Lower leg skin (tissue), 4 donors: Measurements from ENCODE around the gene ZNF524. TPM values are rescaled to one million over a fixed set of nuclear protein-coding genes. Genes with fewer than 3 reads are reported as not detected.
A peak's percentile ranks its signal among the peaks of the same experiment; 100 is the strongest.

Experiments used
- DNase-seq, 2 donors: peaks; one replicate each; pipeline ENCODE4 v3.0.0-alpha.2; 2019; ENCODE audit warnings: low spot score in 2 of 2
- H3K4me3 ChIP-seq: fragments of 200-600 bp; sonication (generic); 2 replicates; pipeline ENCODE4 v1.5.1; 2017; ENCODE audit warnings: mild to moderate bottlenecking, low read depth; ENCODE audit not compliant: poor library complexity, severe bottlenecking
- POLR2A ChIP-seq, 2 donors: fragments of 450-650 bp; IDR thresholded peaks; one replicate each; pipeline ENCODE4 v1.6.1; 2016 to 2017; ENCODE audit warnings: antibody characterized with exemption in 2 of 2, mild to moderate bottlenecking in 1 of 2, moderate library complexity in 1 of 2
- WGBS, 2 donors: methylation state at CpG; one replicate each; pipeline ENCODE4 v1.1.5; 2018; 5-methylcytosine and 5-hydroxymethylcytosine counted together
- intact Hi-C: fragments of 100-400 bp; cut with DNase I; formaldehyde crosslinking; loops from one replicate; pipeline ENCODE4 v1.15.0; 2023; ENCODE audit warnings: low total_unique reads
- total RNA-seq, 4 donors: library from RNA; depleted of rRNA; stranded (reverse); fragments of >200 nt; gene quantifications; one replicate each; pipeline ENCODE4 v1.1.0, GENCODE V29; 2016
- TF ChIP-seq, protein P1 (sequence below), 3 donors: fragments of 450-650 bp; IDR thresholded peaks; one replicate each; pipeline ENCODE4 v1.5.1; 2016; ENCODE audit warnings: antibody characterized with exemption in 3 of 3, mild to moderate bottlenecking in 3 of 3, moderate library complexity in 2 of 3

ZNF524 gene
- total RNA-seq, 4 donors from 2014 or later: 58.4 to 88.3 (median 78.3) TPM

DNA sequence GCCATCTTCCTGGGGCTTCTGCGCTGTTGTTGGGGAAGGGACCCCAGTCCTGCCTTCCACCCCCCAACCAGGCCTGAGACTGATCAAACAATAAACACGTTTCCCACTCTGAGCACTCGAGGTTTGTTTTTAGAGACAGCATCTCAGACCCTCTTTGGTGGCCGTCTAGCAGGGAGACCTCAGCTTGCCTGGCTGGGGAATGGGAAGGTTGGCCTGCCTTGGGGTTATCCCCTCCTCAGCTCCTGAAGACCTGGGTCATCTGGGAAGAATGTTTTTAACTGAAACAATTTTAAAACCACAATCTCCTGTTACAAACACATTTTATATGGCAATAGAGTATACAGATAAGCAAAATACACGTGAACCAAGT, 45.4 kb downstream of the ZNF524 start:
- H3K4me3 ChIP-seq: no peak overlapping the region
- WGBS, 2 donors: 71 to 72% methylated on average over 5 of the region's 5 CpGs
- intact Hi-C loops: no loop called here
- TF ChIP-seq, protein P1, sequence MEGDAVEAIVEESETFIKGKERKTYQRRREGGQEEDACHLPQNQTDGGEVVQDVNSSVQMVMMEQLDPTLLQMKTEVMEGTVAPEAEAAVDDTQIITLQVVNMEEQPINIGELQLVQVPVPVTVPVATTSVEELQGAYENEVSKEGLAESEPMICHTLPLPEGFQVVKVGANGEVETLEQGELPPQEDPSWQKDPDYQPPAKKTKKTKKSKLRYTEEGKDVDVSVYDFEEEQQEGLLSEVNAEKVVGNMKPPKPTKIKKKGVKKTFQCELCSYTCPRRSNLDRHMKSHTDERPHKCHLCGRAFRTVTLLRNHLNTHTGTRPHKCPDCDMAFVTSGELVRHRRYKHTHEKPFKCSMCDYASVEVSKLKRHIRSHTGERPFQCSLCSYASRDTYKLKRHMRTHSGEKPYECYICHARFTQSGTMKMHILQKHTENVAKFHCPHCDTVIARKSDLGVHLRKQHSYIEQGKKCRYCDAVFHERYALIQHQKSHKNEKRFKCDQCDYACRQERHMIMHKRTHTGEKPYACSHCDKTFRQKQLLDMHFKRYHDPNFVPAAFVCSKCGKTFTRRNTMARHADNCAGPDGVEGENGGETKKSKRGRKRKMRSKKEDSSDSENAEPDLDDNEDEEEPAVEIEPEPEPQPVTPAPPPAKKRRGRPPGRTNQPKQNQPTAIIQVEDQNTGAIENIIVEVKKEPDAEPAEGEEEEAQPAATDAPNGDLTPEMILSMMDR (IDR thresholded peaks at IDR 0.05): no peak
- TF ChIP-seq POLR2A (IDR thresholded peaks at IDR 0.05): no peak
- no peak for DNase-seq

DNA sequence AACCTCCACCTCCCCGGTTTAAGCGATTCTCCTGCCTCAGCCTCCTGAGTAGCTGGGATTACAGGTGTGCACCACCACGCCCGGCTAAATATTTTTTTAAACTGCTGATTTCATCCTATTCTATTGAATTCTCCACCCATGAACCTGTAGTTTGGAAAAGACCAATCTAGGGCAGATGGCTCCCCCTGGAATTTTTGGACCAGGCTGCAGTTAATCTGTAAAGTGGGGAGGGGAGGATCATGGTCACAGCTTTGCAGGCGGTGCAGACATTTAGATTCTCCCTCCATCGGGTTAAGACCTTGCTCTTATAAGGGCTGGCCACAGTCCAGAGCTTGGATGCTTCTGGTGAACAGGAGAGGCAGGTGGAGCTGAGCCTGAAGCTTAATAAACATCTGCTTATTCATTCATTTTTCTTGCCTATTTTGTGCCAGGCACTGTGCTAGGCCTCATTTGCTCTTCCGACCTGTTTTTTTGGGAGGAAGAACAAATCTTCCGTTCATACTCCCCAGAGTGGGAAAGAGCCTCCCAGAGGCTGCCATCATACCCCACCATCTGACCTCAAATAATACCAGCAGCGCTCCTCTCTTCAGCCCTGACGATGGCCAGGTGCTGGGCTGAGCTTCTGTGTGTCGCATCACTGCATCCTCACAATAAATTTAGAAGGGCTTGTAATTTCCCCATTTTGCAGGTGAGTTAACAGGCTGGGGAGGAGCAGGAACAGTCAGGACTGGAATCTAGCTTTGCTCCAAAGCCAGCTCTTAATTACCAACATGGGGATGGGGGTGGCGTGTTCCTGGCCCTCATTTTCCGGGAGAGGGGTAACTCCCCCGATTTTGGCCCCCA, 47.0 kb downstream of the ZNF524 start:
- TF ChIP-seq, protein P1 (IDR thresholded peaks at IDR 0.05): no peak
- TF ChIP-seq POLR2A (IDR thresholded peaks at IDR 0.05): no peak
- H3K4me3 ChIP-seq: no peak overlapping the region
- no peak for DNase-seq
- intact Hi-C loops: no loop called here
- WGBS, 2 donors: 37 to 41% methylated on average over 14 of the region's 14 CpGs

DNA sequence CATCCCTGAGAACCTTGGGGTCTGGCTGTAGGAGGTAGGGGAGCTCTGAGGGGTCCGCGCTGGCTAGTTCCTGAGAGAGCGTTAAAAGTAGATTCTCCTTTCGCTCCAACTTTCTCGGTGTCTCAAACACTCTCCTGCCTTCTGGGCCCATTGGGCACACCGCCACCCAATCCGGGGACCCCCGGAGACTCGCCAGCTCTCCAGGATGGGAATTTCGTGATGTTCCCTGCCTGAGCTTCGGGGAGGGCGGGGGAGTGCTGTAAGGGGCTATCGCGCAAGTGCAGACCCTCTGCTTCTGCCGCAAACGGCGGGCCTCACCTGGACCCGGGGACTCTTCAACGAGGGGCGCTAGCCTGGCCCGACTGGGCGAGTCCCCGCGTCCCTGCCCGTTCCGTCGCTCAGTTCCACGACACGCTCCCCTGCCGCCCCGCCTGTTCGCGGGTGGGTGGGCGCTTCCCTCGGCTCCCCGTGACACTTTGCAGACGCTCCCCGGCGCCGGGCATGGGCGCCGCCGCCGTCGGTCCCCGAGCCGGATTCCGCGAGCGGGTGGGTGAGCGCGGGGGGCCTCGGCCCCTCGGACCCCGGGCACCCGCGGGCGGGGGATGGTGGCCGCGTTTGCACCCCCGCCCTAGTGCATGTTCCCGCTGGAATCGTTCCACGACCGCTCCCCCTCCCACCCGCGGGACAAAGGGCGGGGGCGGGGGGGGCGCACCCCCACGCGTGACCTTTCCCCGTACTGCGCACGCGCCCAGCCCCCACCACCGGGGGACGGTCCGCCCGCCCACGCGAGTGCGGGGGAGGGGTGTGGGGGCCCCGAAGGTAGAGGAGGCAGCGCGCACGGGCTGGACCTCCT, 47.9 kb downstream of the ZNF524 start, which contains the start of gene CCDC106:
Gene CCDC106, plus strand, starts transcription at position 481 of the 853 bp plus-strand sequence. CDS start 835 bp downstream, outside the sequence.
- DNase-seq: no peak
- 1 to 4% methylated on average over 20 to 36 of the region's 87 CpGs for WGBS, 2 donors
- no peak for TF ChIP-seq POLR2A (IDR thresholded peaks at IDR 0.05)
- TF ChIP-seq, protein P1 (IDR thresholded peaks at IDR 0.05): no peak

DNA sequence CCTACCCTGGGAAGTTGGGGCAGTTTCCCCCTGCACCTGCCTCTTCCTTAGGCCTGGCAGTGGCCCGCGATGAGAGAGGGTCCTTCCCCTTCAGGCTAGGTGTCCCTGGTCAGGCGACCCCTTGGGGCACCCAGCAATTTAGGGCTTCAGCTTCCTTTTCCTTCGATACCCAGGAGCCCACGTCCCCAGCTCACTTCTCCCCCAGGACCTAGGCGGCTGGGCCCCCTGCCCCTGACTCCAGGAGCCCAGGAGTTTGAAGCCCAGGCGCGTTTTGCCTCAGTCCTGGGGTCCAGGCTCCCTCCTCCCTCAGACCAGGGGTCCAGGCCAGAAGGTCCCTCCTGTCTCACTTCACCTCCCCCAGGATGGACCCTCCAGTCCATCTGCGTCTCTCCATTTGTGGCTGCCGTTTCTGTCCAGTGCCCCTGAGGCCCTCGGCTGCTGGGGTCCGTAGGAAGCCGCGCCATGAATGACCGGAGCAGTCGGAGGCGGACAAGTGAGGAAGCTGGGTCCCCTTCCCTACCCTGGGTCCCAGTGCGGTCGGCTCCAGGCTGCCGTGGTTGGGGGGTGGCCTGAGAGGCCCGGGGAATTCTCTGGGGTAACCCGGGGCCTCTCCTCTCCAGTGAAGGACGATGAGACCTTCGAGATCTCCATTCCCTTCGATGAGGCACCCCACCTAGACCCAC, 48.6 kb downstream of the ZNF524 start:
- intact Hi-C loops: no loop called here
- no peak for DNase-seq
- 26 to 40% methylated on average over 18 to 25 of the region's 25 CpGs for WGBS, 2 donors
- TF ChIP-seq POLR2A (IDR thresholded peaks at IDR 0.05): no peak
- TF ChIP-seq, protein P1 (IDR thresholded peaks at IDR 0.05): no peak
- H3K4me3 ChIP-seq: peak overlapping the region; percentile 64

More for the DNA sequence above, 47.9 kb downstream of the ZNF524 start, which contains the start of gene CCDC106:
- intact Hi-C loops: no loop called here
- peak within 1 kb of the TSS; percentile 64 for H3K4me3 ChIP-seq

DNA sequence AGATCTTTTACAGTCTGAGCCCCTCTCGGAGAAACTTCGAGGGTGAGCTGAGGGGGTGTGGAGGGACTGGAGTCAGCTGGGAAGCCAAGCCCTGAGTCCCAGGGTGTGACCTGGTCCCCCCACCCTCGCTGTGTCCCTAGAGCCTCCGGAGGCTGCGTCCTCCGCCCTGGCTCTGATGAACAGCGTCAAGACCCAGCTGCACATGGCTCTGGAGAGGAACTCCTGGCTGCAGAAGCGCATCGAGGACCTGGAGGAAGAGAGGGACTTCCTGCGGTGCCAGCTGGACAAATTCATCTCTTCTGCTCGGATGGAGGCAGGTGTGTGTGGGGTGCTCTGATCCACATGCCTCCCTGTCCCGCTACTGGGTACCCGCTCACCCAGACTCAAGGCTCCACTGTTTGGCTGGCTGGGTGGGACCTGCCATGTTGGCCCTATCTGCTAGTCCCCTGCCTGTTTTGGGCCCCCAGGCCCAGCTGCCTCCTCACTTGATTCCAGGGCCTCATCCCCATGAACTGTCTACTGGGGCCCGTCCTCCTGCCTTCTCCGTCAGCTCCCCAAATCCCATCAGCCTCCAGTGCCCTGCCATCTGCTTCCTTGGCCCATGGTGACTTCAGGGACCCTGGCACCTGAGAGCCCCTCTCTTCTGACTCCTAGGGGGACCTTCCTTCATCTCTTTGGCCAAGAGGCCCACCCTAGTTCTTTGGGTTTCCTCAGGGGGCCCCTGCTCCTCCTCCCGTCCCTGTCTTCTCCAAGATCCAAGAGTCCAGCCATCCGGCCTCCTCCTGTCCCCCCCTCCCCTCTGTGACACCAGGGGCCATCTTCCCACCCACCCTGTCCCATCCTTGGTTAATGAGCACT, 49.4 kb downstream of the ZNF524 start:
- intact Hi-C loops: no loop called here
- WGBS, 2 donors: 71 to 90% methylated on average over 7 to 16 of the region's 17 CpGs
- no peak for DNase-seq
- H3K4me3 ChIP-seq: no peak overlapping the region
- TF ChIP-seq, protein P1 (IDR thresholded peaks at IDR 0.05): no peak
- no peak for TF ChIP-seq POLR2A (IDR thresholded peaks at IDR 0.05)
